Measurements from ENCODE around the gene LAMP1.
A peak's percentile ranks its signal among the peaks of the same experiment; 100 is the strongest.
"Not testable (repeated sequence)": the region's sequence is repeated elsewhere in the genome, so short reads cannot be mapped to it uniquely, and the experiment has no call there.

Gene LAMP1

DNA sequence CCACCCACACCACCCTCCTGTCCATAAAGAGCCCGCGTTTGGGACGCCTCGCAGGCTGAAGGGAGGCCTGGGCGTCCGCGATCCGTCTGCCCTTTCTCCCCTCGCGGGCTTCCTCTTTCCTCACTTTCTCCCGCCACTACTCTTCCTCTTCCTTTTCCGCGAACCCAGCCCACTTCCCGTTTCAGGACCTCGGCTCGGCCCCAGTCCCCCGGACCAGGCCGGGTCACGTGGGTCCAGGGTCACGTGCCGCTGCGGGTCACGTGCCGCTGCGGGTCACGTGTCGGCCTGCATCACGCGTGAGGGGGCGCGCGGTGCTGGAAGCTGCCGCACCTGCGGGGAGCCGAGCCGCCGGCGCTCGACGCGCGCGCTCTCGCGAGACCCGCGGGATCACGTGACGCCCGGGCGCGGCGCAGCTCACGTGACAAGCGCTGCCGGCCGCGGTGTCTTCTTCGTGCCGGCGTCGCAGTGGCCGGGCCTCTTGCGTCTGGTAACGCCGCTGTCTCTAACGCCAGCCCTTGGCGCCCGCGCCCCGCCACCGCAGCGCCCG lies at the start of gene LAMP1:
LAMP1 (plus strand) TSS at position 417 of the 547 bp plus-strand sequence. CDS start 196 bp downstream, outside the sequence.
- no peaks in the 10 kb centered on the region for H3K9me3 Mint-ChIP-seq
- peak within 1 kb of the TSS; percentile 96 to 99 (median 97) for H3K27ac Mint-ChIP-seq
- H3K36me3 Mint-ChIP-seq (ENCODE audit: low read depth): no peaks in the 10 kb centered on the region
- H3K27me3 Mint-ChIP-seq (ENCODE audit: low read depth): peaks cover 9% of the 10 kb centered on the region
- H3K4me1 Mint-ChIP-seq: peaks cover 37% of the 10 kb centered on the region
- TF ChIP-seq, protein P1, sequence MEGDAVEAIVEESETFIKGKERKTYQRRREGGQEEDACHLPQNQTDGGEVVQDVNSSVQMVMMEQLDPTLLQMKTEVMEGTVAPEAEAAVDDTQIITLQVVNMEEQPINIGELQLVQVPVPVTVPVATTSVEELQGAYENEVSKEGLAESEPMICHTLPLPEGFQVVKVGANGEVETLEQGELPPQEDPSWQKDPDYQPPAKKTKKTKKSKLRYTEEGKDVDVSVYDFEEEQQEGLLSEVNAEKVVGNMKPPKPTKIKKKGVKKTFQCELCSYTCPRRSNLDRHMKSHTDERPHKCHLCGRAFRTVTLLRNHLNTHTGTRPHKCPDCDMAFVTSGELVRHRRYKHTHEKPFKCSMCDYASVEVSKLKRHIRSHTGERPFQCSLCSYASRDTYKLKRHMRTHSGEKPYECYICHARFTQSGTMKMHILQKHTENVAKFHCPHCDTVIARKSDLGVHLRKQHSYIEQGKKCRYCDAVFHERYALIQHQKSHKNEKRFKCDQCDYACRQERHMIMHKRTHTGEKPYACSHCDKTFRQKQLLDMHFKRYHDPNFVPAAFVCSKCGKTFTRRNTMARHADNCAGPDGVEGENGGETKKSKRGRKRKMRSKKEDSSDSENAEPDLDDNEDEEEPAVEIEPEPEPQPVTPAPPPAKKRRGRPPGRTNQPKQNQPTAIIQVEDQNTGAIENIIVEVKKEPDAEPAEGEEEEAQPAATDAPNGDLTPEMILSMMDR (IDR thresholded peaks at IDR 0.05; ENCODE audit: unreplicated experiment in 3 of 3): no peak
- peak within 1 kb of the TSS; percentile 98 to 99 (median 99) for H3K4me3 Mint-ChIP-seq

- TF ChIP-seq, protein P1 (IDR thresholded peaks at IDR 0.05; ENCODE audit: unreplicated experiment in 3 of 3): no peak
- H3K4me3 Mint-ChIP-seq: no peak overlapping the region
- no peaks in the 10 kb centered on the region for H3K4me1 Mint-ChIP-seq
- peaks cover 83% of the 10 kb centered on the region for H3K36me3 Mint-ChIP-seq (ENCODE audit: low read depth)
- no peaks in the 10 kb centered on the region for H3K27me3 Mint-ChIP-seq (ENCODE audit: low read depth)
- H3K27ac Mint-ChIP-seq: no peak overlapping the region
- no peaks in the 10 kb centered on the region for H3K9me3 Mint-ChIP-seq
Measured at GRCh38 chr13:113252516-113253095, 44.4 kb upstream of the LAMP1 start.

- H3K4me3 Mint-ChIP-seq; H3K27me3 Mint-ChIP-seq (ENCODE audit: low read depth); H3K27ac Mint-ChIP-seq; H3K4me1 Mint-ChIP-seq: not testable (repeated sequence)
- H3K9me3 Mint-ChIP-seq: peaks cover 11% of the 10 kb centered on the region
- H3K36me3 Mint-ChIP-seq (ENCODE audit: low read depth): peaks cover 65% of the 10 kb centered on the region
Measured at GRCh38 chr13:113257908-113258307, 39.1 kb upstream of the LAMP1 start.

GRCh38 chr13:113258321-113259054 lies 38.6 kb upstream of the LAMP1 start:
- peaks cover 11% of the 10 kb centered on the region for H3K9me3 Mint-ChIP-seq
- H3K27ac Mint-ChIP-seq: no peak overlapping the region
- H3K4me1 Mint-ChIP-seq: no peaks in the 10 kb centered on the region
- H3K4me3 Mint-ChIP-seq: no peak overlapping the region
- TF ChIP-seq, protein P1 (IDR thresholded peaks at IDR 0.05; ENCODE audit: unreplicated experiment in 3 of 3): no peak
- H3K27me3 Mint-ChIP-seq (ENCODE audit: low read depth): no peaks in the 10 kb centered on the region
- peaks cover 65% of the 10 kb centered on the region for H3K36me3 Mint-ChIP-seq (ENCODE audit: low read depth)

GRCh38 chr13:113260996-113261395 lies 36.0 kb upstream of the LAMP1 start:
- Mint-ChIP-seq H3K9me3 (peaks cover 11% of the 10 kb centered on the region), H3K27ac (no peak overlapping the region), H3K4me1 (no peaks in the 10 kb centered on the region), H3K4me3 (no peak overlapping the region), H3K27me3 (ENCODE audit: low read depth) (no peaks in the 10 kb centered on the region), H3K36me3 (ENCODE audit: low read depth) (peaks cover 53% of the 10 kb centered on the region)
- TF ChIP-seq, protein P1 (IDR thresholded peaks at IDR 0.05; ENCODE audit: unreplicated experiment in 3 of 3): no peak

GRCh38 chr13:113263016-113263415 lies 34.0 kb upstream of the LAMP1 start:
- not testable (repeated sequence) for H3K9me3 Mint-ChIP-seq; H3K4me3 Mint-ChIP-seq; H3K27me3 Mint-ChIP-seq (ENCODE audit: low read depth); H3K4me1 Mint-ChIP-seq; H3K27ac Mint-ChIP-seq
- peaks cover 41% of the 10 kb centered on the region for H3K36me3 Mint-ChIP-seq (ENCODE audit: low read depth)
